Stomach (tissue), 4 donors: ENCODE data around the gene SBF2.

ENCODE experiments used
- POLR2A ChIP-seq, 4 donors: fragments of 450-650 bp; IDR thresholded peaks; one replicate each; pipeline ENCODE4 v1.6.1; 2016; ENCODE audit warnings: antibody characterized with exemption in 4 of 4, control low read depth in 2 of 4, mild to moderate bottlenecking in 1 of 4, moderate library complexity in 1 of 4
- TF ChIP-seq, protein P1 (sequence below), 7 experiments: fragments of 450-650 bp in 4 of 7; fragments of 200-600 bp in 3 of 7; sonication (generic) in 3 of 7; IDR thresholded peaks; one replicate each; pipeline ENCODE4 v1.5.1; 2016 to 2019; ENCODE audit warnings: antibody characterized with exemption in 7 of 7, control low read depth in 2 of 7, mild to moderate bottlenecking in 1 of 7

DNA sequence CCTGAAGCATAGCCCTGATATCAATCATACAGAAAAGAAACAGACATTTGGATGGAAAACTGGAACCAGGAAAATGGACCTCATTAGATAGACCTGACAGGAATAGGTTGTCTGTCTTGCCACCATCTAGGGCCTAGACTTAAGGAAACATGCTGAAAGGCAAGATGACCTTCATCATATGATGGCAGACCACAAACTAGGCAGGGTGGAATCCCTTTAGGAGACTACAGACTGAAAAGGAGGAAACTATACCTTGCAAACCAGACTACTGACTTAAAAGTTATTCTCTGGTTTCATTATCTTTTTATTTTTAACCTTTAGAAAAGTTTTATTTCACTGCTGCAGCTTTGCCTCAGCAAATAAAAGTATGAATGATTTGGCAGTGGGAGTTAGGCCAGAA lies 20.3 kb downstream of the SBF2 start:
- TF ChIP-seq POLR2A (IDR thresholded peaks at IDR 0.05): no peak
- TF ChIP-seq, protein P1, sequence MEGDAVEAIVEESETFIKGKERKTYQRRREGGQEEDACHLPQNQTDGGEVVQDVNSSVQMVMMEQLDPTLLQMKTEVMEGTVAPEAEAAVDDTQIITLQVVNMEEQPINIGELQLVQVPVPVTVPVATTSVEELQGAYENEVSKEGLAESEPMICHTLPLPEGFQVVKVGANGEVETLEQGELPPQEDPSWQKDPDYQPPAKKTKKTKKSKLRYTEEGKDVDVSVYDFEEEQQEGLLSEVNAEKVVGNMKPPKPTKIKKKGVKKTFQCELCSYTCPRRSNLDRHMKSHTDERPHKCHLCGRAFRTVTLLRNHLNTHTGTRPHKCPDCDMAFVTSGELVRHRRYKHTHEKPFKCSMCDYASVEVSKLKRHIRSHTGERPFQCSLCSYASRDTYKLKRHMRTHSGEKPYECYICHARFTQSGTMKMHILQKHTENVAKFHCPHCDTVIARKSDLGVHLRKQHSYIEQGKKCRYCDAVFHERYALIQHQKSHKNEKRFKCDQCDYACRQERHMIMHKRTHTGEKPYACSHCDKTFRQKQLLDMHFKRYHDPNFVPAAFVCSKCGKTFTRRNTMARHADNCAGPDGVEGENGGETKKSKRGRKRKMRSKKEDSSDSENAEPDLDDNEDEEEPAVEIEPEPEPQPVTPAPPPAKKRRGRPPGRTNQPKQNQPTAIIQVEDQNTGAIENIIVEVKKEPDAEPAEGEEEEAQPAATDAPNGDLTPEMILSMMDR (IDR thresholded peaks at IDR 0.05): no peak
